MCF 10A (cell line): ENCODE data around the gene PITX1. TPM values are rescaled to one million over a fixed set of nuclear protein-coding genes. Genes with fewer than 3 reads are reported as not detected.

Experiments
- BruUV-seq: library from RNA; stranded (reverse); fragments of 400-500 nt; replicated peaks from 2 replicates; lab custom pipeline; 2021; lab: Mats Ljungman, UMichigan
- CTCF ChIA-PET: fragments of 300-600 bp; sonication (Branson Sonifier 250); formaldehyde crosslinking; extraction: SDS; loops from one replicate; lab custom pipeline; 2021; ENCODE audit warnings: antibody characterized with exemption, inconsistent platforms; lab: Yijun Ruan, JAX
- POLR2A ChIA-PET: fragments of 300-600, 350-650 bp; sonication (Branson Sonifier 250); formaldehyde crosslinking; extraction: SDS; loops from one replicate; lab custom pipeline; 2020; ENCODE audit warnings: antibody characterized with exemption, inconsistent platforms; lab: Yijun Ruan, JAX
- DNase-seq: peaks from one replicate; pipeline ENCODE4 v3.0.0-alpha.2; 2018; ENCODE audit not compliant: unreplicated experiment
- H3K27ac Mint-ChIP-seq: one replicate; pipeline ENCODE4 v1.8.0; 2022; ENCODE audit warnings: mild to moderate bottlenecking, low read depth, mixed read lengths; ENCODE audit not compliant: unreplicated experiment
- H3K27me3 Mint-ChIP-seq: one replicate; pipeline ENCODE4 v1.8.0; 2022; ENCODE audit warnings: mixed read lengths; ENCODE audit not compliant: insufficient read depth, unreplicated experiment
- H3K36me3 Mint-ChIP-seq: one replicate; pipeline ENCODE4 v1.8.0; 2022; ENCODE audit warnings: mild to moderate bottlenecking, moderate library complexity, mixed read lengths; ENCODE audit not compliant: insufficient read depth, unreplicated experiment
- H3K4me1 Mint-ChIP-seq: one replicate; pipeline ENCODE4 v1.8.0; 2022; ENCODE audit warnings: mixed read lengths; ENCODE audit not compliant: insufficient read depth, unreplicated experiment
- H3K4me3 Mint-ChIP-seq: one replicate; pipeline ENCODE4 v1.8.0; 2022; ENCODE audit warnings: mild to moderate bottlenecking, moderate library complexity, mixed read lengths; ENCODE audit not compliant: unreplicated experiment
- H3K9me3 Mint-ChIP-seq: one replicate; pipeline ENCODE4 v1.8.0; 2022; ENCODE audit warnings: mixed read lengths; ENCODE audit not compliant: unreplicated experiment
- CTCF ChIP-seq: fragments of 200-600 bp; IDR thresholded peaks from one replicate; pipeline ENCODE4 v1.8.0; 2022; ENCODE audit warnings: antibody characterized with exemption, mild to moderate bottlenecking; ENCODE audit not compliant: unreplicated experiment
- intact Hi-C: fragments of 100-400 bp; cut with micrococcal nuclease; formaldehyde crosslinking; loops from 2 replicates; pipeline ENCODE4 v1.14.1; 2022
- total RNA-seq: library from RNA; stranded (reverse); gene quantifications from 2 replicates; pipeline ENCODE4 v1.2.3, GENCODE V29; 2022

PITX1 gene
- total RNA-seq, 1 experiment from 2014 or later, result 42.9 TPM

GRCh38 chr5:135062216-135063055, 28.4 kb upstream of the PITX1 start:
- no peak overlapping the region for H3K4me3 Mint-ChIP-seq
- H3K36me3 Mint-ChIP-seq, result no peaks in the 10 kb centered on the region
- H3K4me1 Mint-ChIP-seq, result no peaks in the 10 kb centered on the region
- CTCF ChIA-PET, result interaction anchor here (0.6 kb wide), 1 partner anchor 352 kb away, joined by 3 read pairs; no protein-coding TSS in a partner anchor
- POLR2A ChIA-PET, result interaction anchor here (0.6 to 1.3 kb wide), 4 partner anchors 8 to 221 kb away, joined by 3 read pairs; no protein-coding TSS in a partner anchor
- TF ChIP-seq CTCF, result no peak
- H3K27me3 Mint-ChIP-seq, result no peaks in the 10 kb centered on the region
- no peak for DNase-seq
- H3K9me3 Mint-ChIP-seq, result no peaks in the 10 kb centered on the region
- BruUV-seq, result no TSS peak
- intact Hi-C loops, result no loop called here
- H3K27ac Mint-ChIP-seq, result no peak overlapping the region

- no peaks in the 10 kb centered on the region for H3K4me1 Mint-ChIP-seq
- BruUV-seq, result no TSS peak
- ChIA-PET CTCF (interaction anchor here (0.7 to 1.1 kb wide), 3 partner anchors 27 to 131 kb away, joined by 3 to 5 read pairs (median 3); no protein-coding TSS in a partner anchor), POLR2A (no interaction called here)
- H3K4me3 Mint-ChIP-seq, result no peak overlapping the region
- no peak for DNase-seq
- intact Hi-C loops, result no loop called here
- H3K27me3 Mint-ChIP-seq, result no peaks in the 10 kb centered on the region
- H3K36me3 Mint-ChIP-seq, result no peaks in the 10 kb centered on the region
- H3K27ac Mint-ChIP-seq, result no peak overlapping the region
- no peak for TF ChIP-seq CTCF
- H3K9me3 Mint-ChIP-seq, result no peaks in the 10 kb centered on the region
These were observed 27.0 kb upstream of the PITX1 start for GRCh38 chr5:135061001-135061400.

- CTCF ChIA-PET, result interaction anchor here (0.7 to 1.8 kb wide), 4 partner anchors 22 to 272 kb away, joined by 3 to 5 read pairs (median 4); no protein-coding TSS in a partner anchor
- POLR2A ChIA-PET, result interaction anchor here (0.7 kb wide), 1 partner anchor 91 kb away, joined by 4 read pairs; no protein-coding TSS in a partner anchor
- Mint-ChIP-seq H3K27me3 (no peaks in the 10 kb centered on the region), H3K4me3 (no peak overlapping the region), H3K9me3 (no peaks in the 10 kb centered on the region), H3K36me3 (no peaks in the 10 kb centered on the region), H3K4me1 (no peaks in the 10 kb centered on the region), H3K27ac (no peak overlapping the region)
- no TSS peak for BruUV-seq
- intact Hi-C loops, result no loop called here
- TF ChIP-seq CTCF, result no peak
- DNase-seq, result no peak
These were observed 26.0 kb upstream of the PITX1 start for GRCh38 chr5:135060021-135060420.
